GM12878 (cell line): Measurements from ENCODE around the gene CLEC16A. TPM values are rescaled to one million over a fixed set of nuclear protein-coding genes. Genes with fewer than 3 reads are reported as not detected.

ENCODE experiments used
- ATAC-seq: fragments of 200-7000 bp; cut with Tn5 transposase; 3 replicates; pipeline ENCODE4 v1.9.1; 2020; ENCODE audit warnings: mild to moderate bottlenecking, moderate library complexity
- BruUV-seq: library from RNA; stranded (reverse); fragments of 400-500 nt; replicated peaks from 2 replicates; lab custom pipeline; 2021; lab: Mats Ljungman, UMichigan
- CTCF ChIA-PET: fragments of 300-600 bp; sonication (Branson Sonifier 250); formaldehyde crosslinking; extraction: SDS; loops from one replicate; lab custom pipeline; 2021; ENCODE audit warnings: inconsistent platforms; lab: Yijun Ruan, JAX
- POLR2A ChIA-PET: fragments of 350-600 bp; formaldehyde crosslinking; extraction: SDS; loops from one replicate; lab custom pipeline; 2021; ENCODE audit warnings: inconsistent platforms; lab: Charles Lee
- RAD21 ChIA-PET: fragments of 300-600 bp; sonication (Branson Sonifier 250); formaldehyde crosslinking; loops from one replicate; lab custom pipeline; 2023; ENCODE audit warnings: antibody characterized with exemption; ENCODE audit not compliant: unreplicated experiment; lab: Charles Lee
- SMC1A ChIA-PET: fragments of 300-600 bp; sonication (Branson Sonifier 250); formaldehyde crosslinking; loops from one replicate; lab custom pipeline; 2023; ENCODE audit not compliant: unreplicated experiment, uncharacterized antibody; lab: Charles Lee
- DNase-seq: peaks from one replicate; pipeline ENCODE4 v3.0.0-alpha.2; 2011; ENCODE audit warnings: low read depth, low spot score
- FAIRE-seq: peaks from 3 replicates; lab custom pipeline; 2011; peaks lifted over from hg19 to GRCh38; lab: Jason Lieb, UNC
- H2AFZ ChIP-seq: 2 replicates; pipeline ENCODE4 v1.6.0; 2011; ENCODE audit warnings: low read depth, low read length, control low read depth; ENCODE audit not compliant: control insufficient read depth
- H3K27ac ChIP-seq: 2 replicates; pipeline ENCODE4 v1.5.1; 2011; ENCODE audit warnings: control low read depth; ENCODE audit not compliant: control insufficient read depth, insufficient read depth
- H3K27me3 ChIP-seq, 2 experiments: replicated peaks in 1 of 2; 2 replicates each; pipeline versions ENCODE4 v1.6.0 to v1.6.1; 2011; ENCODE audit warnings: low read length in 1 of 2; ENCODE audit not compliant: control insufficient read depth in 2 of 2, insufficient read depth in 2 of 2
- H3K36me3 ChIP-seq, 2 experiments: 2 replicates each; pipeline ENCODE4 v1.5.1; 2011; ENCODE audit warnings: low read length in 1 of 2; ENCODE audit not compliant: control insufficient read depth in 2 of 2, insufficient read depth in 2 of 2
- H3K4me1 ChIP-seq: 2 replicates; pipeline ENCODE4 v1.6.1; 2011; ENCODE audit warnings: mild to moderate bottlenecking, low read length, moderate library complexity, mixed read lengths; ENCODE audit not compliant: control insufficient read depth, insufficient read depth
- H3K4me2 ChIP-seq: 2 replicates; pipeline ENCODE4 v1.6.0; 2011; ENCODE audit warnings: control low read depth; ENCODE audit not compliant: control insufficient read depth, insufficient read depth
- H3K4me3 ChIP-seq: fragments of 200-600 bp; sonication (generic); 2 replicates; pipeline ENCODE4 v1.5.1; 2016
- H3K79me2 ChIP-seq: 2 replicates; pipeline ENCODE4 v1.6.0; 2011; ENCODE audit warnings: low read length; ENCODE audit not compliant: control insufficient read depth, insufficient read depth
- H3K9ac ChIP-seq: 2 replicates; pipeline ENCODE4 v1.8.0; 2011; ENCODE audit warnings: low read length, control low read depth, mixed read lengths; ENCODE audit not compliant: control insufficient read depth, insufficient read depth
- H3K9me3 ChIP-seq: replicated peaks from 3 replicates; pipeline ENCODE4 v1.5.1; 2011; ENCODE audit warnings: mild to moderate bottlenecking, low read length; ENCODE audit not compliant: control insufficient read depth, insufficient read depth
- H4K20me1 ChIP-seq: 2 replicates; pipeline ENCODE4 v1.6.0; 2011; ENCODE audit not compliant: control insufficient read depth, insufficient read depth
- ASH2L ChIP-seq: fragments of 300-600, 200-600 bp; sonication (generic); IDR thresholded peaks from 2 replicates; pipeline ENCODE4 v1.6.1; 2017; ENCODE audit warnings: low read depth, mild to moderate bottlenecking, borderline replicate concordance
- CBX3 ChIP-seq: fragments of 200-600 bp; sonication (generic); IDR thresholded peaks from 2 replicates; pipeline ENCODE4 v1.6.1; 2016; ENCODE audit warnings: low read depth, borderline replicate concordance
- CREB1 ChIP-seq: IDR thresholded peaks from 2 replicates; pipeline ENCODE4 v1.6.1; 2012; ENCODE audit warnings: low read depth, mild to moderate bottlenecking, inconsistent platforms
- FOXM1 ChIP-seq: IDR thresholded peaks from 2 replicates; pipeline ENCODE4 v1.6.1; 2012; ENCODE audit warnings: low read depth, mild to moderate bottlenecking, inconsistent platforms, low read length, moderate library complexity
- GABPA ChIP-seq: IDR thresholded peaks from 2 replicates; pipeline ENCODE4 v1.6.1; 2014; ENCODE audit warnings: antibody characterized with exemption, low read depth, mild to moderate bottlenecking, inconsistent platforms
- HDGF ChIP-seq: fragments of 450-650 bp; IDR thresholded peaks from 2 replicates; pipeline ENCODE4 v1.6.1; 2016; ENCODE audit warnings: antibody characterized with exemption
- NR2C1 ChIP-seq: fragments of 450-650 bp; IDR thresholded peaks from 2 replicates; pipeline ENCODE4 v1.6.1; 2017; ENCODE audit warnings: antibody characterized with exemption, mild to moderate bottlenecking, moderate library complexity
- RAD51 ChIP-seq: fragments of 450-650 bp; IDR thresholded peaks from 2 replicates; pipeline ENCODE4 v1.6.1; 2016; ENCODE audit warnings: moderate library complexity, mild to moderate bottlenecking, inconsistent platforms
- STAT1 ChIP-seq: fragments of 450-650 bp; conservative IDR thresholded peaks from 2 replicates; pipeline ENCODE4 v1.6.1; 2014; ENCODE audit warnings: antibody characterized with exemption, mild to moderate bottlenecking
- TARDBP ChIP-seq: IDR thresholded peaks from 2 replicates; pipeline ENCODE4 v1.6.1; 2016; ENCODE audit warnings: borderline replicate concordance
- WGBS: methylation state at CpG from one replicate; pipeline ENCODE4 v1.1.6; 2016; ENCODE audit warnings: low lambda C conversion rate; ENCODE audit not compliant: insufficient replicate concordance, insufficient coverage; ENCODE audit errors: missing lambda C conversion rate; 5-methylcytosine and 5-hydroxymethylcytosine counted together
- in situ Hi-C: fragments of 300-500 bp; cut with MboI; formaldehyde crosslinking; loops from 9 replicates; pipeline ENCODE4 v1.14.3; 2018; ENCODE audit warnings: mixed read lengths
- intact Hi-C: fragments of 100-400 bp; cut with micrococcal nuclease; formaldehyde crosslinking; loops from one replicate; pipeline ENCODE4 v1.14.2; 2022; ENCODE audit not compliant: unreplicated experiment
- polyA plus RNA-seq, 11 experiments: library from polyadenylated mRNA; depleted of rRNA in 4 of 11; unstranded in 6 of 11; stranded (reverse) in 5 of 11; fragments of >200 nt; fragmentation: Nextera tagmentation in 4 of 11; fragmentation: Illumina TruSeq in 1 of 11; extraction: Ambion mirVana in 4 of 11; extraction: Trizol in 1 of 11; gene quantifications; 1 replicate in 1 of 11; 2 replicates in 10 of 11; pipeline versions ENCODE4 v1.2.1 to v1.2.3, GENCODE V29; 2011 to 2016; ENCODE audit warnings: inconsistent platforms in 2 of 11, missing spikeins in 2 of 11, low read depth in 1 of 11
- total RNA-seq, 4 experiments: library from RNA; depleted of rRNA in 3 of 4; stranded (reverse); fragments of >200 nt in 3 of 4; fragmentation: Illumina TruSeq in 1 of 4; extraction: Trizol in 1 of 4; gene quantifications; 2 replicates each; pipeline versions ENCODE4 v1.2.1 to v1.2.3, GENCODE V29; 2013 to 2021
- TF ChIP-seq, protein P1 (sequence below): fragments of 450-650 bp; IDR thresholded peaks from 2 replicates; pipeline ENCODE4 v1.6.1; 2016; ENCODE audit warnings: mild to moderate bottlenecking
- TF ChIP-seq, protein P2 (sequence below): fragments of 450-650 bp; conservative IDR thresholded peaks from 2 replicates; pipeline ENCODE4 v1.6.1; 2017; ENCODE audit warnings: mild to moderate bottlenecking, moderate library complexity
- TF ChIP-seq, protein P3 (sequence below): fragments of 450-650 bp; IDR thresholded peaks from 2 replicates; pipeline ENCODE4 v1.6.1; 2014; ENCODE audit warnings: mild to moderate bottlenecking
- TF ChIP-seq, protein P4 (sequence below): fragments of 450-650 bp; IDR thresholded peaks from 2 replicates; pipeline ENCODE4 v1.6.1; 2017; ENCODE audit warnings: low read depth, mild to moderate bottlenecking, moderate library complexity

CLEC16A gene
- total and polyA plus RNA-seq, 10 of the 15 experiments (the other 5 are each of a cell fraction or from before 2014, with no cell fraction given), result 1.5 to 28.8 (median 19.2) TPM

DNA sequence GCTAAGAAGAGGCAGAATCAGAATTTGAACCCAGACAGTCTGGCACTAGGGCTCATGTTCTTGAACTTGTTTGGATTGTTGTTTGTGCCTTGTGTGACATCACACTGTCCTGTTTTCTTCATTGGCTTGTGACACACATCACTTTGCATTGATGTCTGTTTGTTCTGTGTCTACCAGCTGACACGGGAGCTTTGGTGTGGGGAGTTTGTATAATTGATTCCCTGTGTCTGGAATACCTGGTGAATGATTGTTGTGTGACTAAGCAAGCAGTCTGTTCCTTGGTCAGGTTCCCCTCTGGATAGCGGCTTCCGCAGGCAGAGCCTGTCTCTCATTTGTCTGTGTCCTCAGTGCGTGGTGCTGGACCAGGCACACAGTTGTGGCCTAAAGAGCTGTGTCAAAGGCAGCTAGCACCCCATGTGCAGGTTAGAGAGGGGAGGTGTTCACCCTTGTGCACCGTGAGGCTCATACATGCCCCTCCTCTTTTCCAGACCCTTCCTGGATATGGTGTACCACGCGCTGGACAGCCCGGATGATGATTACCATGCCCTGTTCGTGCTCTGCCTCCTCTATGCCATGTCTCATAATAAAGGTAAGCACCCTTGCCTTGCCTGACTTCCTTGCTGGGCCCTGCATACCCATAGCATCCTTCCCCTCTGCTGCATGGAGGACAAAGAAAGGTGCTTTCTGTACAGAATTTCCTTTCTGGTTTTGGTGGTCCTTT is 80.1 kb downstream of the CLEC16A start:
- ATAC-seq, result peak; percentile 73
- intact Hi-C loops, result loop anchor here (1.0 kb wide), 1 partner anchor 60 kb away; no protein-coding TSS in a partner anchor
- no peaks in the 10 kb centered on the region for H3K79me2 ChIP-seq

More for the DNA sequence above, 80.1 kb downstream of the CLEC16A start:
- FAIRE-seq (no peak), DNase-seq (no peak)
- CTCF ChIA-PET, result interaction anchor here (0.6 to 1.5 kb wide), 4 partner anchors 28 to 60 kb away, joined by 3 to 5 read pairs (median 3); no protein-coding TSS in a partner anchor
- H4K20me1 ChIP-seq, result no peaks in the 10 kb centered on the region
- 75% methylated on average over 9 of the region's 9 CpGs for WGBS
- POLR2A ChIA-PET, result interaction anchor here (0.7 to 1.0 kb wide), 2 partner anchors 31 to 41 kb away, joined by 3 read pairs; no protein-coding TSS in a partner anchor
- peaks cover 15% of the 10 kb centered on the region for H3K4me1 ChIP-seq
- in situ Hi-C loops, result no loop called here
- TF ChIP-seq FOXM1, result no peak
- TF ChIP-seq, protein P1, sequence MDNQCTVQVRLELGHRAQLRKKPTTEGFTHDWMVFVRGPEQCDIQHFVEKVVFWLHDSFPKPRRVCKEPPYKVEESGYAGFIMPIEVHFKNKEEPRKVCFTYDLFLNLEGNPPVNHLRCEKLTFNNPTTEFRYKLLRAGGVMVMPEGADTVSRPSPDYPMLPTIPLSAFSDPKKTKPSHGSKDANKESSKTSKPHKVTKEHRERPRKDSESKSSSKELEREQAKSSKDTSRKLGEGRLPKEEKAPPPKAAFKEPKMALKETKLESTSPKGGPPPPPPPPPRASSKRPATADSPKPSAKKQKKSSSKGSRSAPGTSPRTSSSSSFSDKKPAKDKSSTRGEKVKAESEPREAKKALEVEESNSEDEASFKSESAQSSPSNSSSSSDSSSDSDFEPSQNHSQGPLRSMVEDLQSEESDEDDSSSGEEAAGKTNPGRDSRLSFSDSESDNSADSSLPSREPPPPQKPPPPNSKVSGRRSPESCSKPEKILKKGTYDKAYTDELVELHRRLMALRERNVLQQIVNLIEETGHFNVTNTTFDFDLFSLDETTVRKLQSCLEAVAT, result no peak
- no peak for TF ChIP-seq HDGF
- no peak for TF ChIP-seq STAT1
- TF ChIP-seq ASH2L, result no peak
- no peak for TF ChIP-seq GABPA
- no peak for TF ChIP-seq CBX3
- no peak for TF ChIP-seq RAD51
- no peak for TF ChIP-seq CREB1
- no peak for TF ChIP-seq TARDBP
- TF ChIP-seq, protein P2, sequence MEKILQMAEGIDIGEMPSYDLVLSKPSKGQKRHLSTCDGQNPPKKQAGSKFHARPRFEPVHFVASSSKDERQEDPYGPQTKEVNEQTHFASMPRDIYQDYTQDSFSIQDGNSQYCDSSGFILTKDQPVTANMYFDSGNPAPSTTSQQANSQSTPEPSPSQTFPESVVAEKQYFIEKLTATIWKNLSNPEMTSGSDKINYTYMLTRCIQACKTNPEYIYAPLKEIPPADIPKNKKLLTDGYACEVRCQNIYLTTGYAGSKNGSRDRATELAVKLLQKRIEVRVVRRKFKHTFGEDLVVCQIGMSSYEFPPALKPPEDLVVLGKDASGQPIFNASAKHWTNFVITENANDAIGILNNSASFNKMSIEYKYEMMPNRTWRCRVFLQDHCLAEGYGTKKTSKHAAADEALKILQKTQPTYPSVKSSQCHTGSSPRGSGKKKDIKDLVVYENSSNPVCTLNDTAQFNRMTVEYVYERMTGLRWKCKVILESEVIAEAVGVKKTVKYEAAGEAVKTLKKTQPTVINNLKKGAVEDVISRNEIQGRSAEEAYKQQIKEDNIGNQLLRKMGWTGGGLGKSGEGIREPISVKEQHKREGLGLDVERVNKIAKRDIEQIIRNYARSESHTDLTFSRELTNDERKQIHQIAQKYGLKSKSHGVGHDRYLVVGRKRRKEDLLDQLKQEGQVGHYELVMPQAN, result no peak
- TF ChIP-seq, protein P3, sequence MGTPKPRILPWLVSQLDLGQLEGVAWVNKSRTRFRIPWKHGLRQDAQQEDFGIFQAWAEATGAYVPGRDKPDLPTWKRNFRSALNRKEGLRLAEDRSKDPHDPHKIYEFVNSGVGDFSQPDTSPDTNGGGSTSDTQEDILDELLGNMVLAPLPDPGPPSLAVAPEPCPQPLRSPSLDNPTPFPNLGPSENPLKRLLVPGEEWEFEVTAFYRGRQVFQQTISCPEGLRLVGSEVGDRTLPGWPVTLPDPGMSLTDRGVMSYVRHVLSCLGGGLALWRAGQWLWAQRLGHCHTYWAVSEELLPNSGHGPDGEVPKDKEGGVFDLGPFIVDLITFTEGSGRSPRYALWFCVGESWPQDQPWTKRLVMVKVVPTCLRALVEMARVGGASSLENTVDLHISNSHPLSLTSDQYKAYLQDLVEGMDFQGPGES, result no peak
- TF ChIP-seq, protein P4, sequence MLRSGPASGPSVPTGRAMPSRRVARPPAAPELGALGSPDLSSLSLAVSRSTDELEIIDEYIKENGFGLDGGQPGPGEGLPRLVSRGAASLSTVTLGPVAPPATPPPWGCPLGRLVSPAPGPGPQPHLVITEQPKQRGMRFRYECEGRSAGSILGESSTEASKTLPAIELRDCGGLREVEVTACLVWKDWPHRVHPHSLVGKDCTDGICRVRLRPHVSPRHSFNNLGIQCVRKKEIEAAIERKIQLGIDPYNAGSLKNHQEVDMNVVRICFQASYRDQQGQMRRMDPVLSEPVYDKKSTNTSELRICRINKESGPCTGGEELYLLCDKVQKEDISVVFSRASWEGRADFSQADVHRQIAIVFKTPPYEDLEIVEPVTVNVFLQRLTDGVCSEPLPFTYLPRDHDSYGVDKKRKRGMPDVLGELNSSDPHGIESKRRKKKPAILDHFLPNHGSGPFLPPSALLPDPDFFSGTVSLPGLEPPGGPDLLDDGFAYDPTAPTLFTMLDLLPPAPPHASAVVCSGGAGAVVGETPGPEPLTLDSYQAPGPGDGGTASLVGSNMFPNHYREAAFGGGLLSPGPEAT, result no peak
- no peak for TF ChIP-seq NR2C1
- peak overlapping the region; percentile 66 for H3K27ac ChIP-seq
- no peaks in the 10 kb centered on the region for H3K27me3 ChIP-seq
- peaks cover 5% of the 10 kb centered on the region for H3K9me3 ChIP-seq
- SMC1A ChIA-PET, result interaction anchor here (1.2 to 1.8 kb wide), 3 partner anchors 10 to 29 kb away, joined by 3 to 6 read pairs (median 4); no protein-coding TSS in a partner anchor
- no peak overlapping the region for H3K4me3 ChIP-seq
- H3K36me3 ChIP-seq, result peaks cover 1 to 5% of the 10 kb centered on the region in 2 experiments; a peak in 3 of 4 replicates
- H3K4me2 ChIP-seq, result peak overlapping the region; percentile 11; the same call in 1 of the 2 replicates
- RAD21 ChIA-PET, result interaction anchor here (1.3 kb wide), 1 partner anchor 41 kb away, joined by 4 read pairs; no protein-coding TSS in a partner anchor
- H3K9ac ChIP-seq, result no peak overlapping the region
- no peak overlapping the region for H2AFZ ChIP-seq
- no TSS peak for BruUV-seq
